Measurements from ENCODE around the gene ARFGAP3.

DNA sequence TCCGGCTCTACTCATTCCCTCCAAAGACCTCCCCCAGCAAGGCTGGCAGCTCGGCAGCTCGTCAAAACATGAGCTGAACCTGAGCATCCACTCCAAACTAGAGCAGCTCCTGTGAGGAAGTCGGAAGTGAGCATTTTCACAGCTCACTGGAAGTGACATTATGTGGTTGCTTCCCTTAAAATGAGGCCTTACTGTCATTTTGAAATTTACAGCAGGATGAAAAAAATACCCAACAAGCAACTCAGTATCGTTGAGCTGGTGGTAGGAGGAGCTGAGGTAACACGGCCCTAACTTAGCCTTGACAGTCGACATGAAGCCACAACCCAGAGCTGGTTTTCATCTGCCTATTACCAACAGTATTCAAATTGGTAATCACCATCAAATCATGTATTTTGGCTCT, 38.0 kb upstream of the ARFGAP3 start:
- TF ChIP-seq CREB1 (CRISPR knock-in tag; IDR thresholded peaks at IDR 0.05) (no peak), ZNF317 (CRISPR knock-in tag; IDR thresholded peaks at IDR 0.05; ENCODE audit: borderline replicate concordance, low read depth) (no peak), ATF1 (CRISPR knock-in tag; IDR thresholded peaks at IDR 0.05) (no peak), ZNF416 (CRISPR knock-in tag; IDR thresholded peaks at IDR 0.05) (no peak), RELA (CRISPR knock-in tag; IDR thresholded peaks at IDR 0.05; ENCODE audit: borderline replicate concordance) (no peak), MXD4 (CRISPR knock-in tag; IDR thresholded peaks at IDR 0.05; ENCODE audit: borderline replicate concordance) (no peak), GABPB1 (CRISPR knock-in tag; IDR thresholded peaks at IDR 0.05) (no peak), MYBL2 (CRISPR knock-in tag; IDR thresholded peaks at IDR 0.05) (no peak)
- TF ChIP-seq, protein P1, sequence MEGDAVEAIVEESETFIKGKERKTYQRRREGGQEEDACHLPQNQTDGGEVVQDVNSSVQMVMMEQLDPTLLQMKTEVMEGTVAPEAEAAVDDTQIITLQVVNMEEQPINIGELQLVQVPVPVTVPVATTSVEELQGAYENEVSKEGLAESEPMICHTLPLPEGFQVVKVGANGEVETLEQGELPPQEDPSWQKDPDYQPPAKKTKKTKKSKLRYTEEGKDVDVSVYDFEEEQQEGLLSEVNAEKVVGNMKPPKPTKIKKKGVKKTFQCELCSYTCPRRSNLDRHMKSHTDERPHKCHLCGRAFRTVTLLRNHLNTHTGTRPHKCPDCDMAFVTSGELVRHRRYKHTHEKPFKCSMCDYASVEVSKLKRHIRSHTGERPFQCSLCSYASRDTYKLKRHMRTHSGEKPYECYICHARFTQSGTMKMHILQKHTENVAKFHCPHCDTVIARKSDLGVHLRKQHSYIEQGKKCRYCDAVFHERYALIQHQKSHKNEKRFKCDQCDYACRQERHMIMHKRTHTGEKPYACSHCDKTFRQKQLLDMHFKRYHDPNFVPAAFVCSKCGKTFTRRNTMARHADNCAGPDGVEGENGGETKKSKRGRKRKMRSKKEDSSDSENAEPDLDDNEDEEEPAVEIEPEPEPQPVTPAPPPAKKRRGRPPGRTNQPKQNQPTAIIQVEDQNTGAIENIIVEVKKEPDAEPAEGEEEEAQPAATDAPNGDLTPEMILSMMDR (IDR thresholded peaks at IDR 0.05) = no peak
- TF ChIP-seq, protein P2, sequence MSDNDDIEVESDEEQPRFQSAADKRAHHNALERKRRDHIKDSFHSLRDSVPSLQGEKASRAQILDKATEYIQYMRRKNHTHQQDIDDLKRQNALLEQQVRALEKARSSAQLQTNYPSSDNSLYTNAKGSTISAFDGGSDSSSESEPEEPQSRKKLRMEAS (CRISPR knock-in tag; IDR thresholded peaks at IDR 0.05) = no peak

All from WTC11 (cell line).